Calu3 (cell line): ENCODE data around the gene EIF3K. TPM values are rescaled to one million over a fixed set of nuclear protein-coding genes. Genes with fewer than 3 reads are reported as not detected.
A peak's percentile ranks its signal among the peaks of the same experiment; 100 is the strongest.

Experiments used
- BruUV-seq: library from RNA; stranded (reverse); fragments of 400-500 nt; replicated peaks from 2 replicates; lab custom pipeline; 2021; lab: Mats Ljungman, UMichigan
- CTCF ChIA-PET: fragments of 300-600 bp; sonication (Branson Sonifier 250); formaldehyde crosslinking; loops from one replicate; lab custom pipeline; 2022; ENCODE audit warnings: antibody characterized with exemption; lab: Charles Lee
- DNase-seq: peaks from one replicate; pipeline ENCODE4 v3.0.0; 2022
- H3K27ac Mint-ChIP-seq: one replicate; pipeline ENCODE4 v1.8.0; 2022; ENCODE audit warnings: mixed read lengths; ENCODE audit not compliant: unreplicated experiment
- H3K27me3 Mint-ChIP-seq: one replicate; pipeline ENCODE4 v1.8.0; 2022; ENCODE audit warnings: mixed read lengths; ENCODE audit not compliant: unreplicated experiment
- H3K36me3 Mint-ChIP-seq: one replicate; pipeline ENCODE4 v1.8.0; 2022; ENCODE audit warnings: mild to moderate bottlenecking, moderate library complexity, mixed read lengths; ENCODE audit not compliant: insufficient read depth, unreplicated experiment
- H3K4me1 Mint-ChIP-seq: one replicate; pipeline ENCODE4 v1.8.0; 2022; ENCODE audit warnings: mild to moderate bottlenecking, low read depth, mixed read lengths; ENCODE audit not compliant: unreplicated experiment
- H3K4me3 Mint-ChIP-seq: one replicate; pipeline ENCODE4 v1.8.0; 2022; ENCODE audit warnings: mild to moderate bottlenecking, low read depth, moderate library complexity, mixed read lengths; ENCODE audit not compliant: unreplicated experiment
- H3K9me3 Mint-ChIP-seq: one replicate; pipeline ENCODE4 v1.8.0; 2022; ENCODE audit warnings: low read depth, mixed read lengths; ENCODE audit not compliant: unreplicated experiment
- CTCF ChIP-seq: fragments of 200-600 bp; IDR thresholded peaks from one replicate; pipeline ENCODE4 v1.8.0; 2022; ENCODE audit warnings: antibody characterized with exemption; ENCODE audit not compliant: unreplicated experiment
- intact Hi-C: fragments of 100-400 bp; cut with micrococcal nuclease; formaldehyde crosslinking; loops from one replicate; pipeline ENCODE4 v1.10.0; 2022; ENCODE audit not compliant: unreplicated experiment
- total RNA-seq: library from RNA; stranded (reverse); gene quantifications from 2 replicates; pipeline ENCODE4 v1.2.3, GENCODE V29; 2022

Gene EIF3K
- total RNA-seq, 1 experiment from 2014 or later, result 334 TPM

DNA sequence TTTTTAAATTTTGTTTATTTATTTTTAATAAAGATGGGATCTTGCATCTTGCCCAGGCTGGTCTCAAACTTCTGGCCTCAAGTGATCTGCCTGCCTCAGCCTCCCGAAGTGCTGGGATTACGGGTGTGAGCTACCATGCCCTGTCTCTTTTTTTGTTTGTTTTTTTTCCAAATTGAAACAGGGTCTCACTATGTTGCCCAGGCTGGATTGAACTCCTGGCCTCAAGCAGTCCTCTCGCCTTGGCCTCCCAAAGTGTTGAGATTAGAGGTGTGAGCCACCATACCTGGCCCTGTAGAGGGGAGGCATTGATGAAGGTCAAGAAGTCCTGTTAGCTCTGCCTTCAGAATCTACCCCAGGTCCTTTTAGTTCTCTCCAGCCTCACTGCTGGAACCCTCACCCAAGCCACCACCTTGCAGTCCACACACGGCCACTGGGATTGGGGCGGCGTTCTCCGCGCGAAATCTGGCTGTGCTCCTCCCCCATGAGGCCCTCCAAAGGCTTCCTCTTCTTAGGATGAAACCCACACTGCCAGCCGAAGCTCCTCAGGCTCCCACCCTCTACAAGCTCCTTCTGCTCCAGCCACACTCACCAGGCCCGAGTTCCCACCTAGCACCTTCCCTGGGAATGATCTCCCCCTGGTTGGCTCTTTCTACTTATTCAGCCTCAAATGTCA lies 63.3 kb downstream of the EIF3K start:
- Mint-ChIP-seq H3K27ac (peak overlapping the region; percentile 100), H3K9me3 (peaks cover 3% of the 10 kb centered on the region), H3K4me1 (peaks cover 96% of the 10 kb centered on the region), H3K27me3 (no peaks in the 10 kb centered on the region), H3K4me3 (peak overlapping the region; percentile 61), H3K36me3 (peaks cover 100% of the 10 kb centered on the region)
- no TSS peak for BruUV-seq
- TF ChIP-seq CTCF, result no peak
- CTCF ChIA-PET, result interaction anchor here (0.9 to 1.9 kb wide), 6 partner anchors 11 to 279 kb away, joined by 3 to 22 read pairs (median 6); partner anchors contain the start of gene FAM98C
- intact Hi-C loops, result loop anchor here (2.0 kb wide), 1 partner anchor 16 kb away; no protein-coding TSS in a partner anchor
- no peak for DNase-seq

DNA sequence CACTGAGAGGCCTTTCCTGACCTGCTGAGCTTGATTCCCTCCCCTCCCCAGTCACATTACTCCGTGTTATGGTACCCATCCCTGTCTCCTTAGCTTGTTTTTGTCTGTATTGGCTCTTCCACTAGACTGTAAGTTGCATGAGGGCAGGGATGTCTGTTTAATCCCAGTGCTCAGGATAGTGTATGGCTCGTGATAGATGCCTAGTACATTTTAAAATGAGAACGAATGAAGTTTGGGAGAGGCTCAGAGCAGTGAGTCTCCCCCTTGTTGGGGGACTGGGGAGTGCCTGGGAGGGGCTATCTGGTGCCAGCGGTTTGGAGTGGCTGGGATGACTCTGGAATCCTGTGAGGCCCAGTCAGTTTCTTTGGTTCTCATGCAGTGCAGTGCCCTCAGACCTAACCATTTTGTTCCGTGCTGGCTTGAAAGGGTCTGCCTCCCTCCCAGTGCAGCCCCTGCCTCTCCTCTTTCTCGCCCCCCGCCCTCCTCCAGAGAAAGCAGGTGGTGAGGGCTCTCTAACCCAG lies 63.9 kb downstream of the EIF3K start:
- peak overlapping the region; percentile 100 for H3K27ac Mint-ChIP-seq
- no peak for DNase-seq
- intact Hi-C loops, result loop anchor here (1.0 to 2.0 kb wide), 2 partner anchors 10 to 16 kb away; no protein-coding TSS in a partner anchor
- TSS peak; percentile 84 for BruUV-seq
- H3K27me3 Mint-ChIP-seq, result no peaks in the 10 kb centered on the region
- H3K9me3 Mint-ChIP-seq, result peaks cover 3% of the 10 kb centered on the region
- TF ChIP-seq CTCF, result no peak
- peaks cover 96% of the 10 kb centered on the region for H3K4me1 Mint-ChIP-seq
- CTCF ChIA-PET, result interaction anchor here (0.6 to 1.9 kb wide), 11 partner anchors 9 to 391 kb away, joined by 3 to 22 read pairs (median 4); partner anchors contain the start of gene FAM98C
- peak overlapping the region; percentile 61 for H3K4me3 Mint-ChIP-seq
- peaks cover 100% of the 10 kb centered on the region for H3K36me3 Mint-ChIP-seq

GRCh38 chr19:38683393-38684077 lies 64.5 kb downstream of the EIF3K start:
- CTCF ChIA-PET, result interaction anchor here (0.6 to 1.9 kb wide), 10 partner anchors 8 to 390 kb away, joined by 3 to 22 read pairs (median 5); partner anchors contain the start of gene FAM98C
- peaks cover 93% of the 10 kb centered on the region for H3K4me1 Mint-ChIP-seq
- peak overlapping the region; percentile 100 for H3K27ac Mint-ChIP-seq
- TF ChIP-seq CTCF, result no peak
- peak; percentile 99 for DNase-seq
- H3K4me3 Mint-ChIP-seq, result peak overlapping the region; percentile 61
- no peaks in the 10 kb centered on the region for H3K27me3 Mint-ChIP-seq
- H3K9me3 Mint-ChIP-seq, result peaks cover 3% of the 10 kb centered on the region
- H3K36me3 Mint-ChIP-seq, result peaks cover 100% of the 10 kb centered on the region
- intact Hi-C loops, result loop anchor here (1.0 to 2.0 kb wide), 2 partner anchors 10 to 17 kb away; no protein-coding TSS in a partner anchor
- no TSS peak for BruUV-seq

GRCh38 chr19:38684078-38684861 lies 65.3 kb downstream of the EIF3K start:
- no peak for TF ChIP-seq CTCF

More at GRCh38 chr19:38684078-38684861, 65.3 kb downstream of the EIF3K start:
- Mint-ChIP-seq H3K4me1 (peaks cover 93% of the 10 kb centered on the region), H3K9me3 (peaks cover 3% of the 10 kb centered on the region), H3K27me3 (no peaks in the 10 kb centered on the region), H3K36me3 (peaks cover 100% of the 10 kb centered on the region), H3K27ac (peak overlapping the region; percentile 100), H3K4me3 (peak overlapping the region; percentile 61)
- DNase-seq, result peak; percentile 96
- CTCF ChIA-PET, result interaction anchor here (1.0 to 1.9 kb wide), 7 partner anchors 8 to 49 kb away, joined by 3 to 22 read pairs (median 7); no protein-coding TSS in a partner anchor
- no TSS peak for BruUV-seq
- intact Hi-C loops, result no loop called here
